Fibroblast of the aortic adventitia (primary cell): ENCODE measurements around the gene RNF38. TPM values are rescaled to one million over a fixed set of nuclear protein-coding genes. Genes with fewer than 3 reads are reported as not detected.
A peak's percentile ranks its signal among the peaks of the same experiment; 100 is the strongest.
"Not testable (repeated sequence)": the region's sequence is repeated elsewhere in the genome, so short reads cannot be mapped to it uniquely, and the experiment has no call there.

Experiments
- DNase-seq: peaks from one replicate; pipeline ENCODE4 v3.0.0-alpha.2; 2010; ENCODE audit warnings: low read depth
- H3K4me3 ChIP-seq: 2 replicates; pipeline ENCODE4 v1.5.1; 2011; ENCODE audit warnings: low read depth, mild to moderate bottlenecking, control low read depth, low read length, moderate library complexity
- CTCF ChIP-seq: IDR thresholded peaks from 2 replicates; pipeline ENCODE4 v1.5.1; 2011; ENCODE audit warnings: mild to moderate bottlenecking, low read length, control low read depth, inconsistent platforms; ENCODE audit not compliant: insufficient read depth
- total RNA-seq: library from RNA; depleted of rRNA; stranded (reverse); fragments of >200 nt; gene quantifications from 2 replicates; pipeline ENCODE4 v1.2.3, GENCODE V29; 2012; ENCODE audit warnings: low replicate concordance

Gene RNF38
- total RNA-seq, 1 donor, result 18.3 TPM

GRCh38 chr9:36316049-36316448, 84.0 kb downstream of the RNF38 start:
- H3K4me3 ChIP-seq, result no peak overlapping the region
- no peak for DNase-seq
- no peak for TF ChIP-seq CTCF

DNA sequence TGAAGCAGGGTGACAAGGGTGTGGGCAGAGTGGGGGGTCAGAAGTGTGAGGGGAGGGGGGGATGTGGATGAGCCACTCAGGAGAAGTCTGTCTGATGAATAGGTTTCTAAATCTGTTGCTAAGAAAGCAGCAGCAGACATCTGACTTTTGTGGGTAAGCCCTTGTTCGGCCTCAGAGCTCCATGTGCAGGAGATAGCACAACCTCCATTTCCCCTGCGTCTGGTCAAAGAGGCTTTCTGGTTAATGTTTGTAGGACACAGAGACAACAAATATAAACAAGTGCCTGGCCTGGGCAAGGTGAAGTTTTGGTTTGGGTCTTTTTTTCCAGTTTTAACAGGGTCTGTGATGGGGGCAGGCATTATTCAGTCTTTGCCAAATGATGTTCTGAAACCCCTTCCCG, 84.8 kb downstream of the RNF38 start:
- TF ChIP-seq CTCF, result no peak
- DNase-seq, result no peak
- H3K4me3 ChIP-seq, result no peak overlapping the region

DNA sequence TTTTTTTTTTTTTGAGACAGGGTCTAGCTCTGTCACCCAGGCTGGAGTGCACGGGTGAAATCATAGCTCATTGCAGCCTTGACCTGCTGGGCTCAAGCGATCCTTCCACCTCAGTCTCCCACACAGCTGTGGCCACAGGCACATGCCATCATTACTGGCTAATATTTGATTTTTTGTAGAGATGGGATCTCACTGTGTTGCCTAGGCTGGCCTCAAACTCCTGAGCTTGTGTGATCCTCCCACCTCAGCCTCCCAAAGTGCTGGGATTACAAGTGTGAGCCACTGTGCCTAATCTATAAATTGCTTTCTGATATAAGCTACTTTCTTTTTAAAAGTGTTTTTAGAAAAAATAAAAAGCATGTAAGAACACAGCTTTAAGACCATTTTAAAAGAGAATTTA, 85.3 kb downstream of the RNF38 start:
- TF ChIP-seq CTCF, result no peak
- no peak for DNase-seq
- no peak overlapping the region for H3K4me3 ChIP-seq

- no peak for TF ChIP-seq CTCF
- DNase-seq, result no peak
- no peak overlapping the region for H3K4me3 ChIP-seq
Observed at GRCh38 chr9:36306471-36307306, 93.4 kb downstream of the RNF38 start.

- H3K4me3 ChIP-seq, DNase-seq: not testable (repeated sequence)
Observed at GRCh38 chr9:36304366-36304765, 95.7 kb downstream of the RNF38 start.

DNA sequence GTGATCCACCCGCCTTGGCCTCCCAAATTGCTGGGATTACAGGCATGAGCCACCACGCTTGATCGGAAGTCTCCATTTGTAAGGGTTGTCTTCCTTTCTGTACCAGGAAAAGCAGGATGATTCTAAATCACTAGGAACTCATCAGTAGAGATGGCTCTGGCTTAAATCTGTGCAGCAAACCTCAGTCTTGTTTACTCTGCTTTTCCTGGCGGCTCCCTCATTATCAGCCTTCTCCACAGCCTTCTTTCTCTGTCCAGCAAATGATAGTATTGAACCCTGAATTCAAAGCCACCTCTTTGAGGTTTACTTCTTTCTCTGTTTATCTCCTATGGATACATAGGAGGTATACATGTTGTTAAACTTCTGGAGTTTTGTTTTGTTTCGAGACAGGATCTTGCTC, 98.8 kb downstream of the RNF38 start:
- no peak for DNase-seq
- H3K4me3 ChIP-seq, result no peak overlapping the region
- TF ChIP-seq CTCF, result no peak

- peak; percentile 37 for DNase-seq
- no peak overlapping the region for H3K4me3 ChIP-seq
- TF ChIP-seq CTCF, result no peak
Observed at GRCh38 chr9:36298566-36298965, 101.5 kb downstream of the RNF38 start.
